H1 (cell line): Measurements from ENCODE around the gene MSTO1. TPM values are rescaled to one million over a fixed set of nuclear protein-coding genes. Genes with fewer than 3 reads are reported as not detected.

Experiments used
- CTCF ChIA-PET: fragments of 300-600 bp; sonication (Branson Sonifier 250); formaldehyde crosslinking; loops from one replicate; lab custom pipeline; 2021; ENCODE audit not compliant: partially characterized antibody; lab: Charles Lee
- POLR2A ChIA-PET: fragments of 300-600 bp; sonication (Branson Sonifier 250); formaldehyde crosslinking; loops from one replicate; lab custom pipeline; 2021; ENCODE audit warnings: inconsistent platforms; ENCODE audit not compliant: partially characterized antibody; lab: Charles Lee
- DNase-seq, 2 experiments: peaks; one replicate each; pipeline versions ENCODE4 v3.0.0 to v3.0.0-alpha.2; 2010 to 2022; ENCODE audit warnings: low spot score in 2 of 2, low read depth in 1 of 2, mixed read lengths in 1 of 2
- FAIRE-seq: peaks from 2 replicates; lab custom pipeline; 2011; peaks lifted over from hg19 to GRCh38; lab: Jason Lieb, UNC
- H2AFZ ChIP-seq: 2 replicates; pipeline ENCODE4 v1.8.1; 2012; ENCODE audit warnings: low read length, inconsistent platforms
- H2AK5ac ChIP-seq: 2 replicates; pipeline ENCODE4 v1.6.1; 2013; ENCODE audit warnings: low read depth, low read length
- H2BK120ac ChIP-seq: replicated peaks from 2 replicates; pipeline ENCODE3; 2013; ENCODE audit warnings: low read depth, low read length, inconsistent platforms
- H2BK12ac ChIP-seq: 2 replicates; pipeline ENCODE4 v1.6.1; 2013; ENCODE audit warnings: low read depth, low read length
- H2BK15ac ChIP-seq: 2 replicates; pipeline ENCODE4 v1.6.1; 2013; ENCODE audit warnings: low read length
- H2BK20ac ChIP-seq: 2 replicates; pipeline ENCODE4 v1.6.1; 2013; ENCODE audit warnings: low read length
- H2BK5ac ChIP-seq: 2 replicates; pipeline ENCODE4 v1.6.1; 2013; ENCODE audit warnings: low read depth, low read length
- H3K14ac ChIP-seq: 2 replicates; pipeline ENCODE4 v1.6.1; 2013; ENCODE audit warnings: inconsistent platforms; ENCODE audit not compliant: insufficient read length
- H3K18ac ChIP-seq: 2 replicates; pipeline ENCODE4 v1.6.1; 2013; ENCODE audit warnings: low read length; ENCODE audit errors: extremely low read depth
- H3K23ac ChIP-seq: 2 replicates; pipeline ENCODE4 v1.6.1; 2013; ENCODE audit warnings: inconsistent platforms; ENCODE audit not compliant: insufficient read length
- H3K23me2 ChIP-seq: 2 replicates; pipeline ENCODE4 v1.6.1; 2013; ENCODE audit warnings: low read depth, low read length
- H3K27ac ChIP-seq: 2 replicates; pipeline ENCODE4 v1.6.1; 2011; ENCODE audit warnings: low read depth, low read length, inconsistent platforms
- H3K27me3 ChIP-seq, 4 experiments: replicated peaks in 1 of 4; 1 replicate in 1 of 4; 2 replicates in 3 of 4; pipeline versions ENCODE4 v1.6.1 to v1.8.1; 2011 to 2013; ENCODE audit warnings: low read length in 3 of 4, mild to moderate bottlenecking in 3 of 4, inconsistent platforms in 2 of 4, mixed read lengths in 2 of 4, moderate library complexity in 1 of 4; ENCODE audit not compliant: control insufficient read depth in 3 of 4, insufficient read depth in 3 of 4; ENCODE audit errors: extremely low read depth in 1 of 4
- H3K36me3 ChIP-seq, 4 experiments: 2 replicates each; pipeline versions ENCODE4 v1.6.1 to v1.8.1; 2011 to 2013; ENCODE audit warnings: mild to moderate bottlenecking in 4 of 4, low read length in 3 of 4, moderate library complexity in 2 of 4, control low read depth in 1 of 4, inconsistent platforms in 1 of 4; ENCODE audit not compliant: insufficient read depth in 4 of 4, control insufficient read depth in 2 of 4
- H3K4ac ChIP-seq: replicated peaks from 2 replicates; pipeline ENCODE3; 2013; ENCODE audit warnings: low read length, low read depth, mixed read lengths, inconsistent platforms; ENCODE audit not compliant: insufficient read length
- H3K4me1 ChIP-seq, 4 experiments: replicated peaks in 1 of 4; 1 replicate in 1 of 4; 2 replicates in 3 of 4; pipeline versions ENCODE4 v1.6.1 to v1.8.1; 2011 to 2013; ENCODE audit warnings: low read length in 3 of 4, inconsistent platforms in 2 of 4, mixed read lengths in 1 of 4; ENCODE audit not compliant: insufficient read depth in 4 of 4, control insufficient read depth in 3 of 4
- H3K4me2 ChIP-seq, 2 experiments: 2 replicates each; pipeline versions ENCODE4 v1.6.1 to v1.8.1; 2011 to 2013; ENCODE audit warnings: low read depth in 2 of 2, low read length in 2 of 2, control low read depth in 1 of 2, inconsistent platforms in 1 of 2, mild to moderate bottlenecking in 1 of 2; ENCODE audit not compliant: insufficient read depth in 1 of 2
- H3K4me3 ChIP-seq, 4 experiments: fragments of 200-600, 300-600 bp in 1 of 4; sonication (generic), shearing (Covaris generic), sonication (Bioruptor Twin) in 1 of 4; 2 replicates each; pipeline versions ENCODE4 v1.5.1 to v1.8.1; 2011 to 2016; ENCODE audit warnings: low read length in 4 of 4, low read depth in 3 of 4, control low read depth in 2 of 4, inconsistent platforms in 2 of 4, mild to moderate bottlenecking in 2 of 4, mixed read lengths in 1 of 4, moderate library complexity in 1 of 4; ENCODE audit not compliant: insufficient read depth in 2 of 4; ENCODE audit errors: extremely low read depth in 1 of 4
- H3K56ac ChIP-seq: replicated peaks from 2 replicates; pipeline ENCODE3; 2013; ENCODE audit warnings: low read depth, mild to moderate bottlenecking, mixed read lengths, low read length, inconsistent platforms; ENCODE audit not compliant: insufficient read length
- H3K79me1 ChIP-seq: 2 replicates; pipeline ENCODE4 v1.6.1; 2013; ENCODE audit warnings: low read depth, low read length, control low read depth
- H3K79me2 ChIP-seq, 2 experiments: 2 replicates each; pipeline versions ENCODE4 v1.6.1 to v1.8.1; 2012 to 2013; ENCODE audit warnings: low read length in 2 of 2, mild to moderate bottlenecking in 2 of 2, inconsistent platforms in 1 of 2; ENCODE audit not compliant: insufficient read depth in 2 of 2, control insufficient read depth in 1 of 2
- H3K9ac ChIP-seq, 4 experiments: replicated peaks in 1 of 4; 1 replicate in 1 of 4; 2 replicates in 3 of 4; pipeline versions ENCODE4 v1.6.1 to v1.8.1; 2011 to 2013; ENCODE audit warnings: low read depth in 3 of 4, low read length in 3 of 4, control low read depth in 2 of 4, mild to moderate bottlenecking in 2 of 4, moderate library complexity in 2 of 4, inconsistent platforms in 1 of 4; ENCODE audit errors: extremely low read depth in 1 of 4
- H3K9me3 ChIP-seq, 2 experiments: 2 replicates each; pipeline versions ENCODE4 v1.6.1 to v1.8.1; 2012 to 2013; ENCODE audit warnings: mild to moderate bottlenecking in 2 of 2, moderate library complexity in 2 of 2, control low read depth in 1 of 2, inconsistent platforms in 1 of 2, low read depth in 1 of 2, low read length in 1 of 2, mixed read lengths in 1 of 2; ENCODE audit not compliant: insufficient read depth in 2 of 2
- H4K20me1 ChIP-seq, 2 experiments: replicated peaks in 1 of 2; 2 replicates each; pipeline versions ENCODE3 to v1.8.1; 2011 to 2013; ENCODE audit warnings: inconsistent platforms in 2 of 2, low read length in 2 of 2, mild to moderate bottlenecking in 1 of 2; ENCODE audit not compliant: insufficient read depth in 2 of 2, control insufficient read depth in 1 of 2
- H4K5ac ChIP-seq: 2 replicates; pipeline ENCODE4 v1.6.1; 2013; ENCODE audit warnings: low read length, low read depth, mixed read lengths, inconsistent platforms; ENCODE audit not compliant: insufficient read length
- H4K8ac ChIP-seq: 2 replicates; pipeline ENCODE4 v1.8.0; 2013; ENCODE audit warnings: mild to moderate bottlenecking, moderate library complexity, low read length, inconsistent platforms; ENCODE audit not compliant: insufficient read depth; ENCODE audit errors: extremely low read depth
- H4K91ac ChIP-seq: replicated peaks from 2 replicates; pipeline ENCODE3; 2013; ENCODE audit warnings: low read length, mixed read lengths, inconsistent platforms; ENCODE audit not compliant: insufficient read length
- CBX5 ChIP-seq: fragments of 300-800, 300-1000 bp; sonication (generic); IDR thresholded peaks from 2 replicates; pipeline ENCODE4 v1.7.1; 2016; ENCODE audit warnings: antibody characterized with exemption, low read length, low read depth
- CREB1 ChIP-seq: IDR thresholded peaks from 2 replicates; pipeline ENCODE4 v1.6.1; 2012; ENCODE audit warnings: inconsistent platforms
- CTCF ChIP-seq, 3 experiments: IDR thresholded peaks; 1 replicate in 2 of 3; 2 replicates in 1 of 3; pipeline versions ENCODE4 v1.5.1 to v1.6.1; 2011; ENCODE audit warnings: low read length in 3 of 3, mild to moderate bottlenecking in 3 of 3, inconsistent platforms in 2 of 3, low read depth in 1 of 3, moderate library complexity in 1 of 3; ENCODE audit not compliant: insufficient read depth in 1 of 3; ENCODE audit errors: control extremely low read depth in 1 of 3
- FOSL1 ChIP-seq: IDR thresholded peaks from 2 replicates; pipeline ENCODE4 v1.6.1; 2011; ENCODE audit warnings: mild to moderate bottlenecking, low read depth, low read length, moderate library complexity; ENCODE audit not compliant: insufficient read depth
- JUN ChIP-seq: IDR thresholded peaks from 2 replicates; pipeline ENCODE4 v1.6.1; 2011; ENCODE audit warnings: low read depth, mild to moderate bottlenecking, improper control_type of control experiment, low read length
- MAFK ChIP-seq: IDR thresholded peaks from 2 replicates; pipeline ENCODE4 v1.6.1; 2012; ENCODE audit warnings: low read depth, mild to moderate bottlenecking, improper control_type of control experiment, low read length
- RNF2 ChIP-seq: fragments of 200-900, 300-1000 bp; sonication (generic); IDR thresholded peaks from 2 replicates; pipeline ENCODE4 v1.7.1; 2016; ENCODE audit warnings: borderline replicate concordance, low read depth, mild to moderate bottlenecking, antibody characterized with exemption, low read length; ENCODE audit not compliant: poor library complexity, severe bottlenecking; ENCODE audit errors: missing control alignments
- SIN3A ChIP-seq, 2 experiments: IDR thresholded peaks in 1 of 2; conservative IDR thresholded peaks in 1 of 2; 2 replicates each; pipeline ENCODE4 v1.6.1; 2011 to 2012; ENCODE audit warnings: low read length in 2 of 2, improper control_type of control experiment in 1 of 2, low read depth in 1 of 2, mild to moderate bottlenecking in 1 of 2
- SP2 ChIP-seq: IDR thresholded peaks from 2 replicates; pipeline ENCODE4 v1.6.1; 2012; ENCODE audit warnings: mild to moderate bottlenecking, low read length, inconsistent platforms
- SRF ChIP-seq: IDR thresholded peaks from 2 replicates; pipeline ENCODE4 v1.6.1; 2011; ENCODE audit warnings: mild to moderate bottlenecking, low read depth, low read length, moderate library complexity
- WGBS, 2 experiments: shearing (Covaris generic) in 1 of 2; methylation state at CpG; one replicate each; pipeline versions ENCODE4 v1.1.6 to v1.1.7; 2013 to 2015; ENCODE audit warnings: low lambda C conversion rate in 2 of 2, mixed read lengths in 2 of 2, inconsistent platforms in 1 of 2, low coverage in 1 of 2, missing lambda C conversion rate in 1 of 2; ENCODE audit not compliant: insufficient replicate concordance in 2 of 2, insufficient coverage in 1 of 2, insufficient read length in 1 of 2; ENCODE audit errors: extremely low coverage in 1 of 2, missing lambda C conversion rate in 1 of 2; 5-methylcytosine and 5-hydroxymethylcytosine counted together
- polyA plus RNA-seq, 7 experiments: library from polyadenylated mRNA; depleted of rRNA in 3 of 7; stranded (reverse) in 5 of 7; unstranded in 2 of 7; fragments of >200 nt in 5 of 7; fragments of 200-250 nt in 2 of 7; gene quantifications; 1 replicate in 5 of 7; 2 replicates in 1 of 7; 4 replicates in 1 of 7; pipeline versions ENCODE4 v1.2.1 to v1.2.3, GENCODE V29; 2011 to 2013; ENCODE audit warnings: missing spikeins in 2 of 7, mixed read lengths in 2 of 7
- total RNA-seq: library from RNA; stranded (reverse); fragmentation: NEBNext Ultra II Directional; extraction: Animal tissue kit (Norgen Biotek cat#: 25700); gene quantifications from 2 replicates; pipeline ENCODE4 v1.2.1, GENCODE V29; 2021
- TF ChIP-seq, protein P1 (sequence below): IDR thresholded peaks from 2 replicates; pipeline ENCODE4 v1.6.1; 2012; ENCODE audit warnings: inconsistent platforms

The MSTO1 gene
- total and polyA plus RNA-seq, 2 of the 8 experiments (the other 6 are each of a cell fraction or from before 2014, with no cell fraction given), result 40.5 to 51.0 TPM

GRCh38 chr1:155645648-155646047, 35.6 kb downstream of the MSTO1 start:
- no peak overlapping the region for H3K4me2 ChIP-seq
- WGBS, 2 experiments, result 93% methylated on average over 6 of the region's 6 CpGs; no CpG with 5 or more reads in 1 of the 2 experiments
- H4K5ac ChIP-seq, result no peak overlapping the region
- no peak overlapping the region for H3K14ac ChIP-seq
- no peak overlapping the region for H3K23ac ChIP-seq
- no peaks in the 10 kb centered on the region for H4K20me1 ChIP-seq
- no peak overlapping the region for H2AK5ac ChIP-seq
- FAIRE-seq (no peak), DNase-seq (no peak)
- no peaks in the 10 kb centered on the region for H3K23me2 ChIP-seq
- no peaks in the 10 kb centered on the region for H3K4me1 ChIP-seq
- no peak overlapping the region for H3K9ac ChIP-seq
- peaks cover 23 to 24% of the 10 kb centered on the region in 2 experiments for H3K9me3 ChIP-seq
- H3K56ac ChIP-seq, result no peak overlapping the region
- no peak overlapping the region for H2BK20ac ChIP-seq
- H2BK120ac ChIP-seq, result no peak overlapping the region
- H3K18ac ChIP-seq, result no peak overlapping the region
- CTCF ChIA-PET, result no interaction called here
- H2AFZ ChIP-seq, result no peak overlapping the region
- no peak overlapping the region for H3K4ac ChIP-seq
- no peak overlapping the region for H2BK15ac ChIP-seq
- no peak overlapping the region for H3K4me3 ChIP-seq
- no peaks in the 10 kb centered on the region for H3K27me3 ChIP-seq
- no peaks in the 10 kb centered on the region for H3K36me3 ChIP-seq
- H4K8ac ChIP-seq, result no peak overlapping the region
- no peak overlapping the region for H2BK5ac ChIP-seq
- H3K27ac ChIP-seq, result no peak overlapping the region
- H3K79me1 ChIP-seq, result no peaks in the 10 kb centered on the region
- no peak overlapping the region for H4K91ac ChIP-seq
- POLR2A ChIA-PET, result no interaction called here
- no peak overlapping the region for H2BK12ac ChIP-seq
- H3K79me2 ChIP-seq, result no peaks in the 10 kb centered on the region
- no peak for TF ChIP-seq CREB1
- no peak for TF ChIP-seq SRF
- no peak for TF ChIP-seq JUN
- TF ChIP-seq, protein P1, sequence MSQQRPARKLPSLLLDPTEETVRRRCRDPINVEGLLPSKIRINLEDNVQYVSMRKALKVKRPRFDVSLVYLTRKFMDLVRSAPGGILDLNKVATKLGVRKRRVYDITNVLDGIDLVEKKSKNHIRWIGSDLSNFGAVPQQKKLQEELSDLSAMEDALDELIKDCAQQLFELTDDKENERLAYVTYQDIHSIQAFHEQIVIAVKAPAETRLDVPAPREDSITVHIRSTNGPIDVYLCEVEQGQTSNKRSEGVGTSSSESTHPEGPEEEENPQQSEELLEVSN, result no peak
- TF ChIP-seq MAFK, result no peak
- TF ChIP-seq CTCF (IDR thresholded peaks at IDR 0.05; ENCODE audit: control extremely low read depth in 1 of 3, insufficient read depth in 1 of 3, low read depth in 1 of 3, low read length in 3 of 3), result no peak
- TF ChIP-seq SIN3A (conservative IDR thresholded peaks at IDR 0.05 in 1 of 2, IDR thresholded peaks at IDR 0.05 in 1 of 2; ENCODE audit: low read depth in 1 of 2, low read length in 2 of 2), result no peak
- no peak for TF ChIP-seq RNF2
- TF ChIP-seq CBX5, result no peak
- TF ChIP-seq SP2, result no peak
- TF ChIP-seq FOSL1, result no peak
